GM18502 (cell line): ENCODE measurements around the gene NETO1.

Experiments used
- ATAC-seq: cut with Tn5 transposase; IDR thresholded peaks from one replicate; pipeline ENCODE4 v1.9.1; 2021; ENCODE audit warnings: mild to moderate bottlenecking; ENCODE audit not compliant: unreplicated experiment, poor library complexity

The NETO1 gene

GRCh38 chr18:72846736-72847533, 20.9 kb downstream of the NETO1 start:
- no peak for ATAC-seq

- ATAC-seq = no peak
Measured at GRCh38 chr18:72843743-72844142, 24.0 kb downstream of the NETO1 start.

- no peak for ATAC-seq
Measured at GRCh38 chr18:72840109-72840508, 27.7 kb downstream of the NETO1 start.

GRCh38 chr18:72834731-72835130, 33.1 kb downstream of the NETO1 start:
- no peak for ATAC-seq

- no peak for ATAC-seq
Measured at GRCh38 chr18:72833471-72833870, 34.3 kb downstream of the NETO1 start.

- ATAC-seq = no peak
Measured at GRCh38 chr18:72830109-72830508, 37.7 kb downstream of the NETO1 start.

- ATAC-seq = no peak
Measured at GRCh38 chr18:72828601-72829000, 39.2 kb downstream of the NETO1 start.

GRCh38 chr18:72826736-72827135, 41.1 kb downstream of the NETO1 start:
- ATAC-seq = no peak

- ATAC-seq = no peak
Measured at GRCh38 chr18:72823345-72823744, 44.4 kb downstream of the NETO1 start.

GRCh38 chr18:72822202-72822601, 45.6 kb downstream of the NETO1 start:
- no peak for ATAC-seq

- no peak for ATAC-seq
Measured at GRCh38 chr18:72820571-72820970, 47.2 kb downstream of the NETO1 start.

- no peak for ATAC-seq
Measured at GRCh38 chr18:72819050-72819449, 48.7 kb downstream of the NETO1 start.

- ATAC-seq = peak; percentile 97
Measured at GRCh38 chr18:72811047-72811446, 56.7 kb downstream of the NETO1 start.

- no peak for ATAC-seq
Measured at GRCh38 chr18:72808680-72809079, 59.1 kb downstream of the NETO1 start.

- no peak for ATAC-seq
Measured at GRCh38 chr18:72799106-72799505, 68.7 kb downstream of the NETO1 start.

GRCh38 chr18:72783530-72783929, 84.3 kb downstream of the NETO1 start:
- no peak for ATAC-seq

- no peak for ATAC-seq
Measured at GRCh38 chr18:72774914-72775313, 92.9 kb downstream of the NETO1 start.

- no peak for ATAC-seq
Measured at GRCh38 chr18:72772916-72773315, 94.9 kb downstream of the NETO1 start.

- no peak for ATAC-seq
Measured at GRCh38 chr18:72768681-72769229, 99.0 kb downstream of the NETO1 start.

GRCh38 chr18:72762515-72763122, 105.2 kb downstream of the NETO1 start:
- peak; percentile 87 for ATAC-seq

- no peak for ATAC-seq
Measured at GRCh38 chr18:72752220-72752619, 115.6 kb downstream of the NETO1 start.

GRCh38 chr18:72742002-72742401, 125.8 kb downstream of the NETO1 start:
- no peak for ATAC-seq
